Stimulated activated CD8-positive, alpha-beta memory T cell treated with anti-CD3 and anti-CD28 coated beads, Interleukin-15, amount 100 ng/mL, for 48 hours (primary cell): ENCODE results near the gene SMG6.
"Not testable (repeated sequence)": the region's sequence is repeated elsewhere in the genome, so short reads cannot be mapped to it uniquely, and the experiment has no call there.

Experiments
- DNase-seq, 2 donors: peaks; one replicate each; pipeline ENCODE4 v3.0.0-alpha.2; 2020; ENCODE audit warnings: low read depth in 2 of 2

SMG6 gene

GRCh38 chr17:2028234-2028614 lies 275.4 kb downstream of the SMG6 start:
- DNase-seq: no peak

- no peak for DNase-seq
These were observed 275.9 kb downstream of the SMG6 start for GRCh38 chr17:2027528-2028233.

GRCh38 chr17:2025622-2026309 lies 277.8 kb downstream of the SMG6 start:
- no peak for DNase-seq

- DNase-seq: peak in 1 of 2 donors; percentile 30
These were observed 278.4 kb downstream of the SMG6 start, which contains the start of gene RTN4RL1 for GRCh38 chr17:2025220-2025621. Gene RTN4RL1 (minus strand): TSS chr17:2025334. CDS start chr17:2024865, 469 bp downstream.

GRCh38 chr17:2024572-2025219 lies 278.9 kb downstream of the SMG6 start:
- DNase-seq: no peak

GRCh38 chr17:2023692-2024571 lies 279.7 kb downstream of the SMG6 start:
- DNase-seq: no peak

GRCh38 chr17:2023256-2023655 lies 280.3 kb downstream of the SMG6 start:
- DNase-seq: no peak

GRCh38 chr17:2022647-2023240 lies 280.8 kb downstream of the SMG6 start:
- no peak for DNase-seq

- DNase-seq: no peak
These were observed 282.9 kb downstream of the SMG6 start for GRCh38 chr17:2020721-2021120.

- no peak for DNase-seq
These were observed 283.9 kb downstream of the SMG6 start for GRCh38 chr17:2019723-2020122.

GRCh38 chr17:2018716-2019510 lies 284.7 kb downstream of the SMG6 start:
- DNase-seq: no peak

- no peak for DNase-seq
These were observed 286.2 kb downstream of the SMG6 start for GRCh38 chr17:2017274-2017941.

GRCh38 chr17:2016494-2016893 lies 287.1 kb downstream of the SMG6 start:
- no peak for DNase-seq

GRCh38 chr17:2015314-2015713 lies 288.3 kb downstream of the SMG6 start:
- no peak for DNase-seq

- no peak for DNase-seq
These were observed 289.6 kb downstream of the SMG6 start for GRCh38 chr17:2013994-2014317.

GRCh38 chr17:2013220-2013993 lies 290.2 kb downstream of the SMG6 start:
- DNase-seq: not testable (repeated sequence)

GRCh38 chr17:2012499-2012898 lies 291.1 kb downstream of the SMG6 start:
- no peak for DNase-seq

- no peak for DNase-seq
These were observed 291.9 kb downstream of the SMG6 start for GRCh38 chr17:2011411-2012371.
